Transverse colon (tissue), 4 donors: ENCODE data around the gene TRIM44. TPM values are rescaled to one million over a fixed set of nuclear protein-coding genes. Genes with fewer than 3 reads are reported as not detected.

Experiments used
- DNase-seq: peaks from one replicate; pipeline ENCODE4 v3.0.0-alpha.2; 2019
- H3K27ac ChIP-seq, 4 donors: fragments of 200-600 bp; sonication (generic); 2 replicates each; pipeline ENCODE4 v1.5.1; 2016 to 2018; ENCODE audit warnings: inconsistent platforms in 4 of 4
- H3K27me3 ChIP-seq: fragments of 200-600 bp; sonication (generic); 2 replicates; pipeline ENCODE4 v1.5.1; 2017; ENCODE audit warnings: inconsistent platforms
- H3K36me3 ChIP-seq, 4 donors: fragments of 200-600 bp; sonication (generic); 2 replicates each; pipeline ENCODE4 v1.5.1; 2017 to 2019; ENCODE audit warnings: inconsistent platforms in 4 of 4
- H3K4me1 ChIP-seq, 4 donors: fragments of 200-600 bp; sonication (generic); 2 replicates each; pipeline ENCODE4 v1.5.1; 2017 to 2020; ENCODE audit warnings: inconsistent platforms in 4 of 4
- H3K4me3 ChIP-seq, 4 donors: fragments of 200-600 bp; sonication (generic); 1 replicate in 1 of 4; 2 replicates in 3 of 4; pipeline versions ENCODE4 v1.5.1 to v1.6.1; 2017 to 2019; ENCODE audit warnings: inconsistent platforms in 4 of 4
- H3K9me3 ChIP-seq, 2 donors: fragments of 200-600 bp; sonication (generic); 2 replicates each; pipeline ENCODE4 v1.5.1; 2017 to 2019; ENCODE audit warnings: inconsistent platforms in 2 of 2
- CTCF ChIP-seq, 5 experiments: fragments of 200-600 bp in 3 of 5; fragments of 450-650 bp in 2 of 5; sonication (generic) in 3 of 5; IDR thresholded peaks; 1 replicate in 2 of 5; 2 replicates in 3 of 5; pipeline ENCODE4 v1.5.1; 2016 to 2017; ENCODE audit warnings: antibody characterized with exemption in 5 of 5, inconsistent platforms in 3 of 5, mild to moderate bottlenecking in 2 of 5, moderate library complexity in 1 of 5
- EP300 ChIP-seq: sonication (generic); formaldehyde crosslinking; IDR thresholded peaks from one replicate; pipeline ENCODE4 v1.6.1; 2017; ENCODE audit warnings: antibody characterized with exemption, low read depth
- POLR2A ChIP-seq: fragments of 450-650 bp; IDR thresholded peaks from one replicate; pipeline ENCODE4 v1.6.1; 2016; ENCODE audit warnings: antibody characterized with exemption, mild to moderate bottlenecking, moderate library complexity
- POLR2AphosphoS5 ChIP-seq, 3 donors: sonication (generic); formaldehyde crosslinking; IDR thresholded peaks; one replicate each; pipeline ENCODE4 v1.6.1; 2016; ENCODE audit warnings: antibody characterized with exemption in 3 of 3
- WGBS, 2 donors: methylation state at CpG; one replicate each; pipeline ENCODE4 v1.1.5; 2018; ENCODE audit warnings: low coverage in 1 of 2; 5-methylcytosine and 5-hydroxymethylcytosine counted together
- in situ Hi-C, 4 donors: fragments of 200-750 bp; cut with MboI; loops; one replicate each; pipeline versions ENCODE4 v1.15.0 to v1.15.1; 2017; ENCODE audit warnings: low sequenced_read_pairs in 3 of 4, low pct_ligation_motif_present in 1 of 4, low pct_unique_long_range_greater_than_20kb in 1 of 4
- intact Hi-C: fragments of 100-400 bp; cut with DNase I; formaldehyde crosslinking; loops from one replicate; pipeline ENCODE4 v1.15.1; 2023; ENCODE audit warnings: low total_unique reads
- total RNA-seq, 4 donors: library from RNA; depleted of rRNA; stranded (reverse); fragments of >200 nt; gene quantifications; one replicate each; pipeline ENCODE4 v1.1.0, GENCODE V29; 2016

TRIM44 gene
- total RNA-seq, 4 donors from 2014 or later = 17.9 to 93.9 (median 37.5) TPM

- H3K4me1 ChIP-seq = peaks cover 0 to 9% (median 2%) of the 10 kb centered on the region in 4 donors
- WGBS, 2 donors = 96 to 100% methylated on average over 2 of the region's 2 CpGs
- intact Hi-C loops = no loop called here
- no peak for DNase-seq
- no peaks in the 10 kb centered on the region for H3K9me3 ChIP-seq
- TF ChIP-seq CTCF (IDR thresholded peaks at IDR 0.05) (no peak), EP300 (no peak), POLR2A (no peak), POLR2AphosphoS5 (IDR thresholded peaks at IDR 0.05) (no peak)
- no peak overlapping the region for H3K27ac ChIP-seq
- H3K4me3 ChIP-seq = no peak overlapping the region
- no peaks in the 10 kb centered on the region for H3K27me3 ChIP-seq
- in situ Hi-C loops = no loop called here
- peaks cover 0 to 18% (median 0%) of the 10 kb centered on the region in 4 donors for H3K36me3 ChIP-seq
Measured at GRCh38 chr11:35723913-35724312, 61.3 kb downstream of the TRIM44 start.

GRCh38 chr11:35725885-35726284 lies 63.3 kb downstream of the TRIM44 start:
- in situ Hi-C loops (no loop called here), intact Hi-C loops (no loop called here)
- Histone ChIP-seq H3K27me3 (no peaks in the 10 kb centered on the region), H3K9me3 (peaks cover 0 to 10% of the 10 kb centered on the region in 2 donors), H3K4me1 (peaks cover 0 to 9% (median 2%) of the 10 kb centered on the region in 4 donors), H3K27ac (no peak overlapping the region), H3K36me3 (peaks cover 0 to 23% (median 4%) of the 10 kb centered on the region in 4 donors), H3K4me3 (no peak overlapping the region)
- 80 to 81% methylated on average over 1 to 2 of the region's 2 CpGs for WGBS, 2 donors
- TF ChIP-seq POLR2AphosphoS5 (IDR thresholded peaks at IDR 0.05) (no peak), CTCF (IDR thresholded peaks at IDR 0.05) (no peak), EP300 (no peak), POLR2A (no peak)
- no peak for DNase-seq

- DNase-seq = no peak
- WGBS, 2 donors = 72 to 100% methylated on average over 1 of the region's 1 CpG
- in situ Hi-C loops = no loop called here
- no peak for TF ChIP-seq POLR2AphosphoS5 (IDR thresholded peaks at IDR 0.05)
- no peak for TF ChIP-seq POLR2A
- TF ChIP-seq CTCF (IDR thresholded peaks at IDR 0.05) = no peak
- no peak for TF ChIP-seq EP300
- Histone ChIP-seq H3K36me3 (peaks cover 0 to 27% (median 4%) of the 10 kb centered on the region in 4 donors), H3K27ac (no peak overlapping the region), H3K4me1 (peaks cover 0 to 5% (median 2%) of the 10 kb centered on the region in 4 donors), H3K27me3 (no peaks in the 10 kb centered on the region), H3K9me3 (peaks cover 0 to 10% of the 10 kb centered on the region in 2 donors), H3K4me3 (no peak overlapping the region)
- intact Hi-C loops = no loop called here
Measured at GRCh38 chr11:35727140-35727539, 64.6 kb downstream of the TRIM44 start.

GRCh38 chr11:35730254-35730653 lies 67.7 kb downstream of the TRIM44 start:
- Histone ChIP-seq H3K9me3 (peaks cover 0 to 10% of the 10 kb centered on the region in 2 donors), H3K36me3 (peaks cover 0 to 27% (median 4%) of the 10 kb centered on the region in 4 donors), H3K4me3 (no peak overlapping the region), H3K27ac (no peak overlapping the region), H3K4me1 (no peaks in the 10 kb centered on the region), H3K27me3 (no peaks in the 10 kb centered on the region)
- DNase-seq = no peak
- TF ChIP-seq POLR2A (no peak), CTCF (IDR thresholded peaks at IDR 0.05) (no peak), POLR2AphosphoS5 (IDR thresholded peaks at IDR 0.05) (no peak), EP300 (no peak)
- intact Hi-C loops = no loop called here
- in situ Hi-C loops = no loop called here
